ENCODE data around the gene PLA2G6. TPM values are rescaled to one million over a fixed set of nuclear protein-coding genes. Genes with fewer than 3 reads are reported as not detected.

Gene PLA2G6
- total RNA-seq, 1 experiment from 2014 or later: 36.0 TPM

GRCh38 chr22:38097557-38098409, 83.8 kb downstream of the PLA2G6 start:
- no peak overlapping the region for H2AFZ ChIP-seq (ENCODE audit: low read depth, low read length, poor library complexity, severe bottlenecking)
- no peaks in the 10 kb centered on the region for H3K9me3 ChIP-seq (ENCODE audit: control insufficient read depth in 1 of 2, insufficient read depth in 1 of 2, low read depth in 1 of 2, low read length in 2 of 2)
- H3K4me2 ChIP-seq (ENCODE audit: low read length): no peak overlapping the region
- ChIA-PET POLR2A (interaction anchor here (0.6 kb wide), 1 partner anchor 470 kb away, joined by 4 read pairs; no protein-coding TSS in a partner anchor), CTCF (interaction anchor here (0.6 to 3.0 kb wide), 9 partner anchors 9 to 133 kb away, joined by 3 to 11 read pairs (median 6); no protein-coding TSS in a partner anchor), RAD21 (ENCODE audit: low non-redundant PET in 1 of 2, low total read pairs in 2 of 2, uncharacterized antibody in 2 of 2, unreplicated experiment in 2 of 2) (interaction anchor here (0.6 to 1.2 kb wide), 6 partner anchors 41 to 478 kb away, joined by 3 to 5 read pairs (median 4); partner anchors contain the start of gene PICK1 (in 1 of the 2))
- H3K36me3 ChIP-seq (ENCODE audit: control insufficient read depth in 1 of 2, insufficient read depth in 2 of 2, low read length in 2 of 2): no peaks in the 10 kb centered on the region
- H3K4me3 ChIP-seq (replicated peaks in 1 of 2; ENCODE audit: low read depth in 1 of 2, low read length in 2 of 2): no peak overlapping the region
- BruUV-seq (replicated peaks): no TSS peak
- intact Hi-C loops (cut with micrococcal nuclease): no loop called here
- no peaks in the 10 kb centered on the region for H3K9me2 ChIP-seq (ENCODE audit: insufficient read depth)
- peaks cover 3 to 11% of the 10 kb centered on the region in 2 experiments; a peak in 2 of 4 replicates for H3K4me1 ChIP-seq (ENCODE audit: control insufficient read depth in 1 of 2, insufficient read depth in 2 of 2, low read length in 2 of 2)
- DNase-seq (ENCODE audit: low read depth, low spot score): peak; percentile 15
- H3K27ac ChIP-seq (ENCODE audit: low read depth, low read length): no peak overlapping the region
- peak; percentile 47 to 78 (median 68); a peak in 5 of 6 replicates for TF ChIP-seq CTCF (IDR thresholded peaks at IDR 0.05 in 2 of 3, conservative IDR thresholded peaks at IDR 0.05 in 1 of 3; ENCODE audit: borderline replicate concordance in 1 of 3, insufficient read depth in 1 of 3, low read depth in 2 of 3, low read length in 2 of 3)
- TF ChIP-seq MAX (IDR thresholded peaks at IDR 0.05): peak; percentile 94
- no peak for TF ChIP-seq ZNF274 (IDR thresholded peaks at IDR 0.05; ENCODE audit: low read depth, low read length)
- TF ChIP-seq CBX3 (IDR thresholded peaks at IDR 0.05; ENCODE audit: low read depth): peak; percentile 50; the same call in 1 of the 2 replicates
- peak; percentile 65 for TF ChIP-seq RAD21 (IDR thresholded peaks at IDR 0.05; ENCODE audit: low read depth)
- no peaks in the 10 kb centered on the region for H3K27me3 ChIP-seq (ENCODE audit: insufficient read depth, low read length)
- H4K20me1 ChIP-seq (ENCODE audit: insufficient read depth): no peaks in the 10 kb centered on the region
- H3K9ac ChIP-seq (ENCODE audit: low read length): no peak overlapping the region
- H3K79me2 ChIP-seq (ENCODE audit: insufficient read depth, low read length): no peaks in the 10 kb centered on the region
- ATAC-seq: peak; percentile 91
